ENCODE data around the gene ZNF497.

DNA sequence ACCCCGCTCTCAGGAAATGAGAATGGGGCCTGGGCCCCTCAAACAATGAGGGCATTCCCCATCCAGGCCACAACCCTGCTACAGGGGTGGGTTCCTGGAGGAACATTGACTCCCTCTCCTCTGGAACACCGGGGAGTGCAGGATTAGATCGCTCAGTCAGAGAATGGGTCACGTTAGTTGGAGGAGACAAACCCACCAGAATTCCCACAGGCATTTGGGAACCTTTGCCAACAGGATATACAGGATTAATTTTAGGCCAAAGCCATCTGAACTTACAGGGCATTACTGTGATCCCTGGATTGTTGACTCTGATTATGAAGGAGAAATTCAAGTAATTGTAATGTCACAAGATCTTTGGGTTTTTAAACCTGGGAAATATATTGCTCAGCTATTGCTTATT, 54.8 kb downstream of the ZNF497 start:
- TF ChIP-seq CBX5 (IDR thresholded peaks at IDR 0.05; ENCODE audit: low read depth), result no peak
- no peak for TF ChIP-seq TAF1 (IDR thresholded peaks at IDR 0.05; ENCODE audit: borderline replicate concordance, low read depth, low read length)
- TF ChIP-seq, protein P1, sequence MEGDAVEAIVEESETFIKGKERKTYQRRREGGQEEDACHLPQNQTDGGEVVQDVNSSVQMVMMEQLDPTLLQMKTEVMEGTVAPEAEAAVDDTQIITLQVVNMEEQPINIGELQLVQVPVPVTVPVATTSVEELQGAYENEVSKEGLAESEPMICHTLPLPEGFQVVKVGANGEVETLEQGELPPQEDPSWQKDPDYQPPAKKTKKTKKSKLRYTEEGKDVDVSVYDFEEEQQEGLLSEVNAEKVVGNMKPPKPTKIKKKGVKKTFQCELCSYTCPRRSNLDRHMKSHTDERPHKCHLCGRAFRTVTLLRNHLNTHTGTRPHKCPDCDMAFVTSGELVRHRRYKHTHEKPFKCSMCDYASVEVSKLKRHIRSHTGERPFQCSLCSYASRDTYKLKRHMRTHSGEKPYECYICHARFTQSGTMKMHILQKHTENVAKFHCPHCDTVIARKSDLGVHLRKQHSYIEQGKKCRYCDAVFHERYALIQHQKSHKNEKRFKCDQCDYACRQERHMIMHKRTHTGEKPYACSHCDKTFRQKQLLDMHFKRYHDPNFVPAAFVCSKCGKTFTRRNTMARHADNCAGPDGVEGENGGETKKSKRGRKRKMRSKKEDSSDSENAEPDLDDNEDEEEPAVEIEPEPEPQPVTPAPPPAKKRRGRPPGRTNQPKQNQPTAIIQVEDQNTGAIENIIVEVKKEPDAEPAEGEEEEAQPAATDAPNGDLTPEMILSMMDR (IDR thresholded peaks at IDR 0.05 in 2 of 3, conservative IDR thresholded peaks at IDR 0.05 in 1 of 3; ENCODE audit: control insufficient read depth in 2 of 3, extremely low read depth in 1 of 3, insufficient read depth in 1 of 3, low read depth in 3 of 3, low read length in 3 of 3), result no peak
- TF ChIP-seq, protein P2, sequence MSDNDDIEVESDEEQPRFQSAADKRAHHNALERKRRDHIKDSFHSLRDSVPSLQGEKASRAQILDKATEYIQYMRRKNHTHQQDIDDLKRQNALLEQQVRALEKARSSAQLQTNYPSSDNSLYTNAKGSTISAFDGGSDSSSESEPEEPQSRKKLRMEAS (IDR thresholded peaks at IDR 0.05; ENCODE audit: low read depth, low read length), result no peak
- TF ChIP-seq SIN3A (IDR thresholded peaks at IDR 0.05; ENCODE audit: low read depth, low read length), result no peak
- TF ChIP-seq, protein P3, sequence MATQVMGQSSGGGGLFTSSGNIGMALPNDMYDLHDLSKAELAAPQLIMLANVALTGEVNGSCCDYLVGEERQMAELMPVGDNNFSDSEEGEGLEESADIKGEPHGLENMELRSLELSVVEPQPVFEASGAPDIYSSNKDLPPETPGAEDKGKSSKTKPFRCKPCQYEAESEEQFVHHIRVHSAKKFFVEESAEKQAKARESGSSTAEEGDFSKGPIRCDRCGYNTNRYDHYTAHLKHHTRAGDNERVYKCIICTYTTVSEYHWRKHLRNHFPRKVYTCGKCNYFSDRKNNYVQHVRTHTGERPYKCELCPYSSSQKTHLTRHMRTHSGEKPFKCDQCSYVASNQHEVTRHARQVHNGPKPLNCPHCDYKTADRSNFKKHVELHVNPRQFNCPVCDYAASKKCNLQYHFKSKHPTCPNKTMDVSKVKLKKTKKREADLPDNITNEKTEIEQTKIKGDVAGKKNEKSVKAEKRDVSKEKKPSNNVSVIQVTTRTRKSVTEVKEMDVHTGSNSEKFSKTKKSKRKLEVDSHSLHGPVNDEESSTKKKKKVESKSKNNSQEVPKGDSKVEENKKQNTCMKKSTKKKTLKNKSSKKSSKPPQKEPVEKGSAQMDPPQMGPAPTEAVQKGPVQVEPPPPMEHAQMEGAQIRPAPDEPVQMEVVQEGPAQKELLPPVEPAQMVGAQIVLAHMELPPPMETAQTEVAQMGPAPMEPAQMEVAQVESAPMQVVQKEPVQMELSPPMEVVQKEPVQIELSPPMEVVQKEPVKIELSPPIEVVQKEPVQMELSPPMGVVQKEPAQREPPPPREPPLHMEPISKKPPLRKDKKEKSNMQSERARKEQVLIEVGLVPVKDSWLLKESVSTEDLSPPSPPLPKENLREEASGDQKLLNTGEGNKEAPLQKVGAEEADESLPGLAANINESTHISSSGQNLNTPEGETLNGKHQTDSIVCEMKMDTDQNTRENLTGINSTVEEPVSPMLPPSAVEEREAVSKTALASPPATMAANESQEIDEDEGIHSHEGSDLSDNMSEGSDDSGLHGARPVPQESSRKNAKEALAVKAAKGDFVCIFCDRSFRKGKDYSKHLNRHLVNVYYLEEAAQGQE (IDR thresholded peaks at IDR 0.05; ENCODE audit: low read depth, low read length), result no peak
- no peak for TF ChIP-seq RFX5 (IDR thresholded peaks at IDR 0.05; ENCODE audit: low read depth, low read length)
- TF ChIP-seq SUZ12 (IDR thresholded peaks at IDR 0.05; ENCODE audit: unreplicated experiment), result no peak
- TF ChIP-seq HDAC6 (IDR thresholded peaks at IDR 0.05; ENCODE audit: unreplicated experiment), result no peak
- TF ChIP-seq CEBPB (IDR thresholded peaks at IDR 0.05; ENCODE audit: borderline replicate concordance in 1 of 2, low read depth in 2 of 2, low read length in 2 of 2), result no peak
- TF ChIP-seq EZH2 (IDR thresholded peaks at IDR 0.05; ENCODE audit: borderline replicate concordance, control insufficient read depth, low read depth, low read length), result no peak
- no peak for TF ChIP-seq POLR2A (IDR thresholded peaks at IDR 0.05; ENCODE audit: low read depth, low read length)
- TF ChIP-seq ZNF384 (IDR thresholded peaks at IDR 0.05; ENCODE audit: borderline replicate concordance, low read depth, low read length), result no peak
- no peak for TF ChIP-seq RAD21 (IDR thresholded peaks at IDR 0.05; ENCODE audit: insufficient read depth, low read depth, low read length)

Measured in GM12878 (cell line).